ENCODE measurements around the gene RHBDL1.

Gene RHBDL1

GRCh38 chr16:680967-681745 lies 5.7 kb downstream of the RHBDL1 start (continued):
- TF ChIP-seq ZNF404 (tag by site-specific recombination; IDR thresholded peaks at IDR 0.05) (no peak), ZNF837 (tag by site-specific recombination; IDR thresholded peaks at IDR 0.05) (no peak), ZNF341 (tag by site-specific recombination; IDR thresholded peaks at IDR 0.05; ENCODE audit: low read depth) (peak; percentile 83)

- Histone ChIP-seq H3K27ac (ENCODE audit: extremely low read depth, low read depth, low read length) (peak overlapping the region; percentile 97), H3K4me3 (ENCODE audit: low read depth, low read length) (peak overlapping the region; percentile 82), H3K9me3 (ENCODE audit: control insufficient read depth, insufficient read depth, low read depth, low read length) (no peaks in the 10 kb centered on the region), H3K4me1 (ENCODE audit: control insufficient read depth, insufficient read depth, low read length) (peaks cover 14% of the 10 kb centered on the region; the same call in 1 of the 2 replicates), H3K36me3 (ENCODE audit: control insufficient read depth in 2 of 2, insufficient read depth in 1 of 2, low read length in 2 of 2) (peaks cover 3 to 54% of the 10 kb centered on the region in 2 experiments; a peak in 1 of 3 replicates)
- CTCF ChIA-PET: interaction anchor here (0.6 to 1.1 kb wide), 5 partner anchors 14 to 376 kb away, joined by 3 to 5 read pairs (median 3); no protein-coding TSS in a partner anchor
- POLR2A ChIA-PET: interaction anchor here (0.6 to 5.4 kb wide), 7 partner anchors 8 to 130 kb away, joined by 3 to 57 read pairs (median 6); partner anchors contain the start of genes ANTKMT, RHOT2 and WDR24
- no peak for TF ChIP-seq ZNF585B (tag by site-specific recombination; IDR thresholded peaks at IDR 0.05)
- no peak for TF ChIP-seq ZNF223 (tag by site-specific recombination; IDR thresholded peaks at IDR 0.05)
- no peak for TF ChIP-seq ZNF560 (tag by site-specific recombination; IDR thresholded peaks at IDR 0.05; ENCODE audit: borderline replicate concordance)
- no peak for TF ChIP-seq ZBTB49 (tag by site-specific recombination; IDR thresholded peaks at IDR 0.05; ENCODE audit: low read depth)
- TF ChIP-seq ZNF19 (tag by site-specific recombination; IDR thresholded peaks at IDR 0.05; ENCODE audit: low read depth): no peak
- TF ChIP-seq, protein P1, sequence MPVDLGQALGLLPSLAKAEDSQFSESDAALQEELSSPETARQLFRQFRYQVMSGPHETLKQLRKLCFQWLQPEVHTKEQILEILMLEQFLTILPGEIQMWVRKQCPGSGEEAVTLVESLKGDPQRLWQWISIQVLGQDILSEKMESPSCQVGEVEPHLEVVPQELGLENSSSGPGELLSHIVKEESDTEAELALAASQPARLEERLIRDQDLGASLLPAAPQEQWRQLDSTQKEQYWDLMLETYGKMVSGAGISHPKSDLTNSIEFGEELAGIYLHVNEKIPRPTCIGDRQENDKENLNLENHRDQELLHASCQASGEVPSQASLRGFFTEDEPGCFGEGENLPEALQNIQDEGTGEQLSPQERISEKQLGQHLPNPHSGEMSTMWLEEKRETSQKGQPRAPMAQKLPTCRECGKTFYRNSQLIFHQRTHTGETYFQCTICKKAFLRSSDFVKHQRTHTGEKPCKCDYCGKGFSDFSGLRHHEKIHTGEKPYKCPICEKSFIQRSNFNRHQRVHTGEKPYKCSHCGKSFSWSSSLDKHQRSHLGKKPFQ (tag by site-specific recombination; IDR thresholded peaks at IDR 0.05): peak; percentile 11; the same call in 1 of the 2 replicates
- TF ChIP-seq ZBTB21 (tag by site-specific recombination; IDR thresholded peaks at IDR 0.05): 0 out of 2 replicates have a peak, but pooled peaks have one; percentile 50
- no peak for TF ChIP-seq ZNF121 (tag by site-specific recombination; IDR thresholded peaks at IDR 0.05)
- TF ChIP-seq ZSCAN30 (tag by site-specific recombination; IDR thresholded peaks at IDR 0.05): peak; percentile 75
- TF ChIP-seq ZNF133 (tag by site-specific recombination; IDR thresholded peaks at IDR 0.05): no peak
- TF ChIP-seq ZNF174 (tag by site-specific recombination; IDR thresholded peaks at IDR 0.05): no peak
- TF ChIP-seq ZNF837 (tag by site-specific recombination; IDR thresholded peaks at IDR 0.05): peak; percentile 97
- 0 out of 2 replicates have a peak, but pooled peaks have one; percentile 54 for TF ChIP-seq ZNF561 (tag by site-specific recombination; IDR thresholded peaks at IDR 0.05; ENCODE audit: borderline replicate concordance)
- TF ChIP-seq ZNF580 (tag by site-specific recombination; IDR thresholded peaks at IDR 0.05): peak; percentile 32; the same call in 1 of the 2 replicates
- TF ChIP-seq, protein P2, sequence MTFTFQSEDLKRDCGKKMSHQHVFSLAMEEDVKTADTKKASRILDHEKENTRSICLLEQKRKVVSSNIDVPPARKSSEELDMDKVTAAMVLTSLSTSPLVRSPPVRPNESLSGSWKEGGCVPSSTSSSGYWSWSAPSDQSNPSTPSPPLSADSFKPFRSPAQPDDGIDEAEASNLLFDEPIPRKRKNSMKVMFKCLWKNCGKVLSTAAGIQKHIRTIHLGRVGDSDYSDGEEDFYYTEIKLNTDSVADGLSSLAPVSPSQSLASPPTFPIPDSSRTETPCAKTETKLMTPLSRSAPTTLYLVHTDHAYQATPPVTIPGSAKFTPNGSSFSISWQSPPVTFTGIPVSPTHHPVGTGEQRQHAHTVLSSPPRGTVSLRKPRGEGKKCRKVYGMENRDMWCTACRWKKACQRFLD (tag by site-specific recombination; IDR thresholded peaks at IDR 0.05): no peak
- peak; percentile 96 for TF ChIP-seq GLIS2 (tag by site-specific recombination; IDR thresholded peaks at IDR 0.05)
- TF ChIP-seq YY1 (tag by site-specific recombination; IDR thresholded peaks at IDR 0.05): peak; percentile 19; the same call in 1 of the 2 replicates
- TF ChIP-seq, protein P3, sequence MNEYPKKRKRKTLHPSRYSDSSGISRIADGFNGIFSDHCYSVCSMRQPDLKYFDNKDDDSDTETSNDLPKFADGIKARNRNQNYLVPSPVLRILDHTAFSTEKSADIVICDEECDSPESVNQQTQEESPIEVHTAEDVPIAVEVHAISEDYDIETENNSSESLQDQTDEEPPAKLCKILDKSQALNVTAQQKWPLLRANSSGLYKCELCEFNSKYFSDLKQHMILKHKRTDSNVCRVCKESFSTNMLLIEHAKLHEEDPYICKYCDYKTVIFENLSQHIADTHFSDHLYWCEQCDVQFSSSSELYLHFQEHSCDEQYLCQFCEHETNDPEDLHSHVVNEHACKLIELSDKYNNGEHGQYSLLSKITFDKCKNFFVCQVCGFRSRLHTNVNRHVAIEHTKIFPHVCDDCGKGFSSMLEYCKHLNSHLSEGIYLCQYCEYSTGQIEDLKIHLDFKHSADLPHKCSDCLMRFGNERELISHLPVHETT (tag by site-specific recombination; IDR thresholded peaks at IDR 0.05): no peak
- TF ChIP-seq ZNF768 (tag by site-specific recombination; IDR thresholded peaks at IDR 0.05): no peak
- TF ChIP-seq ZNF707 (tag by site-specific recombination; IDR thresholded peaks at IDR 0.05): no peak
- peak; percentile 13; the same call in 1 of the 2 replicates for TF ChIP-seq SP3 (tag by site-specific recombination; IDR thresholded peaks at IDR 0.05)
- no peak for TF ChIP-seq ZNF302 (tag by site-specific recombination; IDR thresholded peaks at IDR 0.05; ENCODE audit: low read depth)
- TF ChIP-seq ZBTB17 (tag by site-specific recombination; IDR thresholded peaks at IDR 0.05): peak; percentile 51; the same call in 1 of the 2 replicates
- TF ChIP-seq ZFP41 (tag by site-specific recombination; IDR thresholded peaks at IDR 0.05; ENCODE audit: borderline replicate concordance): no peak
- TF ChIP-seq ZNF677 (tag by site-specific recombination; IDR thresholded peaks at IDR 0.05): no peak
- TF ChIP-seq ZNF514 (tag by site-specific recombination; IDR thresholded peaks at IDR 0.05): no peak
- no peak for TF ChIP-seq ZNF529 (tag by site-specific recombination; IDR thresholded peaks at IDR 0.05; ENCODE audit: insufficient replicate concordance)
These were observed 6.4 kb downstream of the RHBDL1 start for GRCh38 chr16:681746-682427.
